Measurements from ENCODE around the gene B4GALT5. TPM values are rescaled to one million over a fixed set of nuclear protein-coding genes. Genes with fewer than 3 reads are reported as not detected.

The B4GALT5 gene
- total RNA-seq, 6 donors from 2014 or later = 16.2 to 49.0 (median 36.7) TPM

DNA sequence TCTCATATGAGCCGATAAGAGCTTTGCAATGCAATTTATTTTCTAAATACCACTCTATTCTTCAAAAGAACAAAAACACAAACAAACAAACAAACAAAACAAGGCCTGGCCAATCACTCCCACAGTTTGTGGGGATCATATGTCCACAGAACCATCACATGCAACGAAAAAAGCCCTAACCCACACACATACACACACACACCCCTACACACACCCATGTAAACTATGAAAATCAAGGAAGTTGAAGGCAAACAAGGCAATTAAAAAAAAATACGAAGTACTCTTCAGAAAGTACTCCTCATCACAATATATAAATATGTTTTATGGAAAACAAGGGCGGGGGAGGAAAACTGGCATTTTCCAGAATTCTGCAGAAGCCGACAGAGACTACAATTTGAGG is 79.6 kb downstream of the B4GALT5 start:
- Histone ChIP-seq H3K36me3 (peaks cover 9 to 61% (median 24%) of the 10 kb centered on the region in 4 donors), H3K4me3 (no peak overlapping the region), H3K4me1 (peaks cover 0 to 51% (median 23%) of the 10 kb centered on the region in 4 donors), H3K9me3 (no peaks in the 10 kb centered on the region), H3K27me3 (no peaks in the 10 kb centered on the region), H3K27ac (no peak overlapping the region)
- ATAC-seq (ENCODE audit: low FRiP score in 2 of 2) = no peak
- DNase-seq = no peak
- whole genome bisulfite sequencing, 2 donors = 69 to 70% methylated on average over 5 of the region's 5 CpGs
- no peak for TF ChIP-seq EP300 (IDR thresholded peaks at IDR 0.05)
- no peak for TF ChIP-seq POLR2A (IDR thresholded peaks at IDR 0.05)
- no peak for TF ChIP-seq POLR2AphosphoS5 (IDR thresholded peaks at IDR 0.05)
- TF ChIP-seq, protein P1, sequence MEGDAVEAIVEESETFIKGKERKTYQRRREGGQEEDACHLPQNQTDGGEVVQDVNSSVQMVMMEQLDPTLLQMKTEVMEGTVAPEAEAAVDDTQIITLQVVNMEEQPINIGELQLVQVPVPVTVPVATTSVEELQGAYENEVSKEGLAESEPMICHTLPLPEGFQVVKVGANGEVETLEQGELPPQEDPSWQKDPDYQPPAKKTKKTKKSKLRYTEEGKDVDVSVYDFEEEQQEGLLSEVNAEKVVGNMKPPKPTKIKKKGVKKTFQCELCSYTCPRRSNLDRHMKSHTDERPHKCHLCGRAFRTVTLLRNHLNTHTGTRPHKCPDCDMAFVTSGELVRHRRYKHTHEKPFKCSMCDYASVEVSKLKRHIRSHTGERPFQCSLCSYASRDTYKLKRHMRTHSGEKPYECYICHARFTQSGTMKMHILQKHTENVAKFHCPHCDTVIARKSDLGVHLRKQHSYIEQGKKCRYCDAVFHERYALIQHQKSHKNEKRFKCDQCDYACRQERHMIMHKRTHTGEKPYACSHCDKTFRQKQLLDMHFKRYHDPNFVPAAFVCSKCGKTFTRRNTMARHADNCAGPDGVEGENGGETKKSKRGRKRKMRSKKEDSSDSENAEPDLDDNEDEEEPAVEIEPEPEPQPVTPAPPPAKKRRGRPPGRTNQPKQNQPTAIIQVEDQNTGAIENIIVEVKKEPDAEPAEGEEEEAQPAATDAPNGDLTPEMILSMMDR (IDR thresholded peaks at IDR 0.05) = no peak

DNA sequence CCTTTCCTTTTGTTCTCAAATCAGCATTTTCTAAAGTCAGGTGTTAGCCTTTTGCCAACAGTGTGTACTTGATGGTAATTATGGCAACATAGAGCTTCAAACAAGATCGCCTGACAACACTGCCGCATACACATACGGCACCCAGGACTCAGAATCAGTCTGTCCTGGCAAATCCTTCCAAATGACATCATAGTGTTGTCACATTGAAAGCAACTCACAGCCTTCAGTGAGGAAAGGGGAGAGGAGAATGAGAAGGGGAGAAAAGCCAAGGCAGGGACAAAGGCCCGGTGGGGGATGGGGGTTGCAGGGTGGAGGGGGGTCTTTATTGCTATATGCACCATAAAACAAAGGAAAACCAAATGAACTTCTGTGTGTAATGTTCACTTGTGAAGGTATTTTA is 80.0 kb downstream of the B4GALT5 start:
- WGBS, 2 donors = 92 to 93% methylated on average over 4 of the region's 4 CpGs
- ATAC-seq (ENCODE audit: low FRiP score in 2 of 2) = no peak
- peaks cover 9 to 56% (median 24%) of the 10 kb centered on the region in 4 donors for H3K36me3 ChIP-seq

DNA sequence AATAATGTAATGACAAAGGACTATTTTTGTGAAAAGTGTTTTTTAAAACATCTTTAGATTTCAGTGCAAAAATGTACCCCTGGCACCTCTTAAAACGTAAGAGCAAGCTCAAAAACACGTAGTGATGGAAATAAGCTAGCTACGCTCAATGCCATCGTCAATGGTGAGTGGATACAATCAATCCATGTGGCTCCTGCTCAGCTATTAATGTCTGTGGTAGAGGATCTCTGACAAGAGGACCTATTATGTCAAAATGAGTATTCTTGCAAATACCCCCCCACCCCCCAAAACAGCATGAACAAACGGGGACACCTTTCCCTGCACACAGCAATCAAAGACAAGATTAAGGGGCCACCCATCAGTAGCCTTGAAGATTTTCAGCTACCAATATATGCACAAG is 80.7 kb downstream of the B4GALT5 start:
- TF ChIP-seq EP300 (IDR thresholded peaks at IDR 0.05) (no peak), POLR2A (IDR thresholded peaks at IDR 0.05) (no peak), POLR2AphosphoS5 (IDR thresholded peaks at IDR 0.05) (no peak)
- TF ChIP-seq, protein P1 (IDR thresholded peaks at IDR 0.05) = no peak
- no peaks in the 10 kb centered on the region for H3K27me3 ChIP-seq
- no peak for DNase-seq
- peaks cover 9 to 50% (median 19%) of the 10 kb centered on the region in 4 donors for H3K36me3 ChIP-seq
- H3K4me3 ChIP-seq = no peak overlapping the region
- no peak for ATAC-seq (ENCODE audit: low FRiP score in 2 of 2)
- no peaks in the 10 kb centered on the region for H3K9me3 ChIP-seq
- peak overlapping the region in 1 of 4 donors; percentile 54 for H3K27ac ChIP-seq
- peaks cover 0 to 51% (median 23%) of the 10 kb centered on the region in 4 donors for H3K4me1 ChIP-seq
- WGBS, 2 donors = 86 to 91% methylated on average over 5 of the region's 5 CpGs

More for the DNA sequence above, 80.0 kb downstream of the B4GALT5 start:
- Histone ChIP-seq H3K27ac (peak overlapping the region in 2 of 4 donors; percentile 26 to 54), H3K4me1 (peaks cover 0 to 51% (median 23%) of the 10 kb centered on the region in 4 donors), H3K9me3 (no peaks in the 10 kb centered on the region), H3K4me3 (no peak overlapping the region), H3K27me3 (no peaks in the 10 kb centered on the region)
- DNase-seq = no peak
- no peak for TF ChIP-seq POLR2AphosphoS5 (IDR thresholded peaks at IDR 0.05)
- TF ChIP-seq, protein P1 (IDR thresholded peaks at IDR 0.05) = no peak
- TF ChIP-seq POLR2A (IDR thresholded peaks at IDR 0.05) = no peak
- no peak for TF ChIP-seq EP300 (IDR thresholded peaks at IDR 0.05)

DNA sequence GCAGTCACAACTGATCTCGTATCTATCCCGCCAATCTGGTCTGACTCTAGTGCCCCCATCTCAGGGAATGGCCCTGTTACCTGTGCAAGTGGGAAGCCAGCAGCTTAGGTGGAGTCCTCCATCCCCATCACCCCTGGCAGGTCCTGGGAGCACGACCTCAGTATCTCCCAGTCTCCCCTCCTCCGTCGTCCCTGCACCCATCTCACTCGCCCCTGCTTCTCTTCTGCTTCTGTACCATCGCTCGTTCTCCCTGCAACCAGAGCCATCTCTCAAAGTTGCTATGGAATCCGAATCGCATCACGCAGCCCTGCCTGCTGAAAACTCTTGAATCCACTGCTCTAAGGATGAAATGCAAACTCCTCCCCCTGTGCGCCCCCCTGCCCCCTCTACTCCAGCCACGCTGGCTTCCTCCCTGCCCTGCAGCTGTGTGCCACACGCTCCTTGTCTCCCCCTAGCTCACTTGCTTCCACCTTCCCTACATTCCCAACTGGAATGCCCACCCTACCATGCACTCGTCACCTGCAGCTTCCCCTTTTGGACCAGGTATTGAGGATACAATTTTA is 81.7 kb downstream of the B4GALT5 start:
- DNase-seq = no peak
- Histone ChIP-seq H3K36me3 (peaks cover 6 to 40% (median 16%) of the 10 kb centered on the region in 4 donors), H3K4me1 (peaks cover 0 to 58% (median 23%) of the 10 kb centered on the region in 4 donors), H3K4me3 (no peak overlapping the region), H3K27ac (peak overlapping the region; percentile 58 to 89 (median 74)), H3K9me3 (no peaks in the 10 kb centered on the region), H3K27me3 (no peaks in the 10 kb centered on the region)
- 90 to 94% methylated on average over 15 of the region's 15 CpGs for WGBS, 2 donors
- TF ChIP-seq POLR2AphosphoS5 (IDR thresholded peaks at IDR 0.05) (no peak), POLR2A (IDR thresholded peaks at IDR 0.05) (no peak), EP300 (IDR thresholded peaks at IDR 0.05) (no peak)
- TF ChIP-seq, protein P1 (IDR thresholded peaks at IDR 0.05) = no peak
- ATAC-seq (ENCODE audit: low FRiP score in 2 of 2) = no peak
